ENCODE measurements around the gene TCFL5.
"Not testable (repeated sequence)": the region's sequence is repeated elsewhere in the genome, so short reads cannot be mapped to it uniquely, and the experiment has no call there.

TCFL5 gene

GRCh38 chr20:62853304-62853703 is 8.3 kb downstream of the TCFL5 start:
- not testable (repeated sequence) for H3K4me3 Mint-ChIP-seq; H3K9me3 Mint-ChIP-seq; H3K27ac Mint-ChIP-seq (ENCODE audit: low read depth); ATAC-seq (replicated peaks; ENCODE audit: extremely low read depth, poor library complexity, severe bottlenecking); H3K27me3 Mint-ChIP-seq; DNase-seq (ENCODE audit: low spot score in 2 of 2); H3K36me3 Mint-ChIP-seq (ENCODE audit: insufficient read depth)
- peaks cover 14% of the 10 kb centered on the region for H3K4me1 Mint-ChIP-seq

- no peak overlapping the region for H3K27ac Mint-ChIP-seq (ENCODE audit: low read depth)
- no peak overlapping the region for H3K4me3 Mint-ChIP-seq
- DNase-seq (ENCODE audit: low spot score in 2 of 2), result no peak
- no peaks in the 10 kb centered on the region for H3K27me3 Mint-ChIP-seq
- no peaks in the 10 kb centered on the region for H3K9me3 Mint-ChIP-seq
- peaks cover 5% of the 10 kb centered on the region for H3K36me3 Mint-ChIP-seq (ENCODE audit: insufficient read depth)
- H3K4me1 Mint-ChIP-seq, result peaks cover 10% of the 10 kb centered on the region
- ATAC-seq (replicated peaks; ENCODE audit: extremely low read depth, poor library complexity, severe bottlenecking), result no peak
Measured at GRCh38 chr20:62852841-62853240, 8.8 kb downstream of the TCFL5 start.

- no peak overlapping the region for H3K4me3 Mint-ChIP-seq
- H3K4me1 Mint-ChIP-seq, result peaks cover 10% of the 10 kb centered on the region
- no peaks in the 10 kb centered on the region for H3K9me3 Mint-ChIP-seq
- no peaks in the 10 kb centered on the region for H3K27me3 Mint-ChIP-seq
- DNase-seq (ENCODE audit: low spot score in 2 of 2), result no peak
- no peak for ATAC-seq (replicated peaks; ENCODE audit: extremely low read depth, poor library complexity, severe bottlenecking)
- peaks cover 5% of the 10 kb centered on the region for H3K36me3 Mint-ChIP-seq (ENCODE audit: insufficient read depth)
- H3K27ac Mint-ChIP-seq (ENCODE audit: low read depth), result no peak overlapping the region
Measured at GRCh38 chr20:62852196-62852595, 9.4 kb downstream of the TCFL5 start.

- Mint-ChIP-seq H3K9me3 (no peaks in the 10 kb centered on the region), H3K27me3 (no peaks in the 10 kb centered on the region), H3K4me3 (no peak overlapping the region), H3K4me1 (peaks cover 10% of the 10 kb centered on the region), H3K36me3 (ENCODE audit: insufficient read depth) (peaks cover 2% of the 10 kb centered on the region), H3K27ac (ENCODE audit: low read depth) (no peak overlapping the region)
- DNase-seq (ENCODE audit: low spot score in 2 of 2) (no peak), ATAC-seq (replicated peaks; ENCODE audit: extremely low read depth, poor library complexity, severe bottlenecking) (no peak)
Measured at GRCh38 chr20:62850333-62850974, 11.2 kb downstream of the TCFL5 start.

GRCh38 chr20:62849431-62849830 is 12.2 kb downstream of the TCFL5 start:
- no peaks in the 10 kb centered on the region for H3K9me3 Mint-ChIP-seq
- peaks cover 2% of the 10 kb centered on the region for H3K36me3 Mint-ChIP-seq (ENCODE audit: insufficient read depth)

GRCh38 chr20:62848917-62849316 is 12.7 kb downstream of the TCFL5 start:
- DNase-seq (ENCODE audit: low spot score in 2 of 2); ATAC-seq (replicated peaks; ENCODE audit: extremely low read depth, poor library complexity, severe bottlenecking); H3K4me3 Mint-ChIP-seq; H3K9me3 Mint-ChIP-seq; H3K27ac Mint-ChIP-seq (ENCODE audit: low read depth); H3K4me1 Mint-ChIP-seq; H3K36me3 Mint-ChIP-seq (ENCODE audit: insufficient read depth); H3K27me3 Mint-ChIP-seq: not testable (repeated sequence)

More at GRCh38 chr20:62849431-62849830, 12.2 kb downstream of the TCFL5 start:
- no peak for ATAC-seq (replicated peaks; ENCODE audit: extremely low read depth, poor library complexity, severe bottlenecking)
- DNase-seq (ENCODE audit: low spot score in 2 of 2), result no peak
- Mint-ChIP-seq H3K27me3 (no peaks in the 10 kb centered on the region), H3K4me3 (no peak overlapping the region), H3K27ac (ENCODE audit: low read depth) (no peak overlapping the region), H3K4me1 (peaks cover 10% of the 10 kb centered on the region)

- no peak overlapping the region for H3K4me3 Mint-ChIP-seq
- DNase-seq (ENCODE audit: low spot score in 2 of 2), result no peak
- no peaks in the 10 kb centered on the region for H3K9me3 Mint-ChIP-seq
- no peak for ATAC-seq (replicated peaks; ENCODE audit: extremely low read depth, poor library complexity, severe bottlenecking)
- H3K27ac Mint-ChIP-seq (ENCODE audit: low read depth), result no peak overlapping the region
- H3K27me3 Mint-ChIP-seq, result no peaks in the 10 kb centered on the region
- peaks cover 10% of the 10 kb centered on the region for H3K4me1 Mint-ChIP-seq
- peaks cover 4% of the 10 kb centered on the region for H3K36me3 Mint-ChIP-seq (ENCODE audit: insufficient read depth)
Measured at GRCh38 chr20:62846166-62846890, 15.3 kb downstream of the TCFL5 start.

- DNase-seq (ENCODE audit: low spot score in 2 of 2) (no peak), ATAC-seq (replicated peaks; ENCODE audit: extremely low read depth, poor library complexity, severe bottlenecking) (no peak)
- H3K36me3 Mint-ChIP-seq (ENCODE audit: insufficient read depth), result peaks cover 4% of the 10 kb centered on the region
- H3K4me1 Mint-ChIP-seq, result peaks cover 5% of the 10 kb centered on the region
- no peak overlapping the region for H3K4me3 Mint-ChIP-seq
- no peaks in the 10 kb centered on the region for H3K27me3 Mint-ChIP-seq
- H3K27ac Mint-ChIP-seq (ENCODE audit: low read depth), result no peak overlapping the region
- no peaks in the 10 kb centered on the region for H3K9me3 Mint-ChIP-seq
Measured at GRCh38 chr20:62845416-62846160, 16.0 kb downstream of the TCFL5 start.

GRCh38 chr20:62844182-62844581 is 17.4 kb downstream of the TCFL5 start:
- no peak for DNase-seq (ENCODE audit: low spot score in 2 of 2)
- H3K27me3 Mint-ChIP-seq, result no peaks in the 10 kb centered on the region
- no peak overlapping the region for H3K27ac Mint-ChIP-seq (ENCODE audit: low read depth)
- ATAC-seq (replicated peaks; ENCODE audit: extremely low read depth, poor library complexity, severe bottlenecking), result no peak
- H3K4me1 Mint-ChIP-seq, result no peaks in the 10 kb centered on the region
- H3K4me3 Mint-ChIP-seq, result no peak overlapping the region
- no peaks in the 10 kb centered on the region for H3K9me3 Mint-ChIP-seq
- peaks cover 4% of the 10 kb centered on the region for H3K36me3 Mint-ChIP-seq (ENCODE audit: insufficient read depth)

GRCh38 chr20:62843656-62844055 is 18.0 kb downstream of the TCFL5 start:
- Mint-ChIP-seq H3K4me3 (no peak overlapping the region), H3K27ac (ENCODE audit: low read depth) (no peak overlapping the region), H3K27me3 (no peaks in the 10 kb centered on the region), H3K4me1 (no peaks in the 10 kb centered on the region), H3K36me3 (ENCODE audit: insufficient read depth) (peaks cover 2% of the 10 kb centered on the region), H3K9me3 (no peaks in the 10 kb centered on the region)
- DNase-seq (ENCODE audit: low spot score in 2 of 2) (no peak), ATAC-seq (replicated peaks; ENCODE audit: extremely low read depth, poor library complexity, severe bottlenecking) (no peak)

- peaks cover 2% of the 10 kb centered on the region for H3K36me3 Mint-ChIP-seq (ENCODE audit: insufficient read depth)
- H3K27ac Mint-ChIP-seq (ENCODE audit: low read depth), result no peak overlapping the region
- ATAC-seq (replicated peaks; ENCODE audit: extremely low read depth, poor library complexity, severe bottlenecking) (no peak), DNase-seq (ENCODE audit: low spot score in 2 of 2) (no peak)
- H3K4me3 Mint-ChIP-seq, result no peak overlapping the region
- H3K27me3 Mint-ChIP-seq, result no peaks in the 10 kb centered on the region
- no peaks in the 10 kb centered on the region for H3K9me3 Mint-ChIP-seq
- no peaks in the 10 kb centered on the region for H3K4me1 Mint-ChIP-seq
Measured at GRCh38 chr20:62841705-62842212, 19.9 kb downstream of the TCFL5 start.

- no peak overlapping the region for H3K27ac Mint-ChIP-seq (ENCODE audit: low read depth)
- peaks cover 2% of the 10 kb centered on the region for H3K36me3 Mint-ChIP-seq (ENCODE audit: insufficient read depth)
- no peaks in the 10 kb centered on the region for H3K9me3 Mint-ChIP-seq
- ATAC-seq (replicated peaks; ENCODE audit: extremely low read depth, poor library complexity, severe bottlenecking), result no peak
- no peaks in the 10 kb centered on the region for H3K4me1 Mint-ChIP-seq
- no peak overlapping the region for H3K4me3 Mint-ChIP-seq
- no peak for DNase-seq (ENCODE audit: low spot score in 2 of 2)
- H3K27me3 Mint-ChIP-seq, result peaks cover 8% of the 10 kb centered on the region
Measured at GRCh38 chr20:62840244-62841197, 21.1 kb downstream of the TCFL5 start.
